8988T (cell line): Measurements from ENCODE around the gene GALNTL6.

Source experiments
- DNase-seq: peaks from one replicate; pipeline ENCODE4 v3.0.0; 2011

The GALNTL6 gene

DNA sequence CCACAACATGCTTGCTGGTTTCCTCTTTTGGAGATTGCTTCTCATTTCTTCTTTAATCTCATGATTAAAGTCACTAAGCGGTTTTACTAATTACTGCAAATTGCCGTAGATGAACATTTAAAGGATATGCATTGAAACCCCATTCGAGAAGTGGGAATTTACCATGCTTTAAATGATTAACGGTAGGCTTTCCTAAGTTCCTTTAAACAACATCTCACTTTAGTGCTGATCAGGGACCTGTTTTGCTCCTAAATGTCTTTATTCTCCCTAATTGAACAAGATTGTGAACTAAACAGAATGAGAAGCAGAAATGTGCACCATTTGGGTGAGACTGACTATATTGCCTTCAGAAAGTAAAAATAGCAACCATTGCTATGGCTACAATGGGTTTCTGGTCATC is 430.3 kb downstream of the GALNTL6 start:
- DNase-seq: no peak

DNA sequence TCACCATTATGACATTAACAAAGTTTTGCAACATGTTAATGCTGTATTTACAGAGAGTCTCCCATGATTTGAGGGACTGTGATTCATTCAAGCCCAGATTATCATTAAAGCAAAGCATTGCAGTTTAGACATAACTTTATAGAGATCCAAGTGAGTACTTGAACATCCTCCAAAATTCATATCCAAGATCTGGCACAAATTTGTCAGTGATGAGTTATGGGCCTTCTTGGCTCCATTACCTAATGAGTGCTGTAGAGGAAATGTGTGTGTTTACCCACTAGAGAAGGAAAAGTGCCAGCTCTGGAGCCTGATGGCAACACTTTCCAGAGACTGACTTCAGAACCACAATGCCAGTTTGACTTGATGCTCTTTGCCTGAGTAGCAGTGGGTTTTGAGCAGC is 432.3 kb downstream of the GALNTL6 start:
- no peak for DNase-seq

DNA sequence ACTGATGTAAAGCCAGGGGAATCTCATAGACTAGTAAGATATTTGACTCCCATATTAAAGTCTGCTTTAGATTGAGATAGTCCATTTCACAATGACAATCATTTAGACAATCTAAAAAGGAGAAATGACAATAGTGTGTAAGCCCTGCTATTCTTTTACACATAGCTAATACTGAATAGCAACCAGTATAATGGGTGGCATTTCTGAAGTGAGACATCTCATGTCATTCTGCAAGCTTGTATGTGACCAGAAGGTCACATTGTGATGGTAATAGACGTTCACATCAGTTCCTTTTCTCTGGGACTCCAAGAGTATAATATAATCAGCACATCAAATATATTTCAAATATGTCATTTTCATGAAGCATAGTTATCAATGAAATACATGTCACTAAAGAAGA is 440.2 kb downstream of the GALNTL6 start:
- no peak for DNase-seq

DNA sequence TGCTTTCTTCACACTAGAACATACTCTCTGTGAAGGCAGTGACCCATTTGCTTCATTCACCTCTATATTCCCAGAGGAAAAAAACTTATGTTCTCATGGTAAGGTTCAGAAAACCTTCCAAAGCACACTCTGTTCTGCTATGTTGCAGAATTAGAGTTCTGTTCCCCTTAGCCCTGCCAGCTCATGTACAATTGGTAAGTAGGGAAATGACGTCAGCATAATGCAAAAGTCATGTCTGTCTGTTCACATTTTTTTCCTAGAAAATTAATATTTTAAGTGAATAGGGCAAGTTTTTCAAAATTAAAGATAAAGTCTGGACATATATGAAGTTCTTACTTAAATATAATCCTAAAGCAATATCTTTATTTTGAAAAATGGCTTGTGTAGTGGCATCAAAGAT is 443.6 kb downstream of the GALNTL6 start:
- DNase-seq: no peak

DNA sequence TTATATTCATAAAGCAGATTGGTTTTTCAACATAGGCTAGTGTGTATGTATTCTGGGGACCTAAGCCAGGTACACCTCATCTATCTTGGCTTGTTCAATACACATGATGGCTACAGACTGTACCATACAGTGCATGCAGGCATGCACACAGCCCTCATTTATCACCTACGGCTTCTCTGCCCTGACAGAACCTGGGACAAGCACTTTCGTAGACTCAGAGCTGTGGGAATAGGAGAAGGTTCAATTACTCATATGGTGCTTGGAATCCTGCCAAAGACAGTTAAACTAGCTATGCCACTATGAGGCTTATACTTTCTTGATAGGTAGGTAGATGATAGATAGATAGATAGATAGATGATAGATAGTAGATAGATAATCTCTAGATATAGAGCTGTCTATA is 457.2 kb downstream of the GALNTL6 start:
- DNase-seq: no peak

DNA sequence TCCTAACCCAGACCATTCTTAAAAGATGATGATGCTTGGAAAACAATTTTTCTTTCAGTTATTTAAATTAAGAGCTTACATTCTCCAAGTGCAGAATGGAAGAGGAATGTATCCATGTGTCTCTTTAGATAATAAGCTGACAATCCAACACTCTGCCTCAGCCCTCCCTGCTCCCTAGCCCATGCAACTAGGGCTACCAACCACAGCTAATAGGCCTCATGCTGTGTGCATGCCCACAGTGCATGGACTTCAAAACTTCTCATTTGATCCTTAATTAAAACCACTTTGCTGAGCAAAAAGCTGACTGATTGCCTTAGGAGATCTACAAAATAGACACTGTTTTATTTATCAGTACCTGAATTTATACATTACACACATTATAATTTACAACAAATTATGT is 473.9 kb downstream of the GALNTL6 start:
- DNase-seq: no peak

DNA sequence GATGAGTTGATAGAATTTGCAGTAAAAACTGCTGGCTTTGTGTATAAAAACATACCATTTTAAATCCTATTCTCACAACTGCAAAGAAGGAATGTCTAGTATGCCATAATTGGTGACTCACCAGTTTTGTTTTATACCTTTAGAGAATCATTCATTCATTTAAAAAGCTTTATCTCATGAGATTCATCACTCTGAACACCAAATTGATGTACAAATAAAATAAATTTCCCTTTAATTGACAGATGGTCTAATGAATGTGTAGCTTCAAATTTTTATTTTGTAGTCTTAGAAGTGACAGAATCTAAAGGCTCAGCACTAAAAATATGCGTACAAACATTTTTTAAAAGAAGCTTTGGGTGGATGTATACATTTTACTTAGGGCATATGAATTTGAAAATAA is 492.5 kb downstream of the GALNTL6 start:
- DNase-seq: no peak

DNA sequence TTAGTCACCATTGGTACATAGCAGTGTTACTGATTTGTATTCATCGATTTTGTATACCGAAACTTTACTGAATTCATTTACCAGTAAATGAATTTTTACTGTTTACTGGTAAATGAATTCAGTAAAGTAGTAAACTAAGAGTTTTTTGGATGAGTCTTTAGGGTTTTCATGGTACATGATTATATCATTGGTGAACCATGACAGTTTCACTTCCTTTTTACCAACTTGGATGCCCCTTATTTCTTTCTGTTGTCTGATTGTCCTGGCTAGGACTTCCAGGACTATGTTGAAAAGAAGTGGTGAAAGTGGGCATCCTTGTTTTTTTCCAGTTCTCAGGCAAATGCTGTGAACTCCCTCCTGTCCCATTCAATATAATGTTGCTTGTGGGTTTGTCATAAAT is 494.9 kb downstream of the GALNTL6 start:
- DNase-seq: no peak

DNA sequence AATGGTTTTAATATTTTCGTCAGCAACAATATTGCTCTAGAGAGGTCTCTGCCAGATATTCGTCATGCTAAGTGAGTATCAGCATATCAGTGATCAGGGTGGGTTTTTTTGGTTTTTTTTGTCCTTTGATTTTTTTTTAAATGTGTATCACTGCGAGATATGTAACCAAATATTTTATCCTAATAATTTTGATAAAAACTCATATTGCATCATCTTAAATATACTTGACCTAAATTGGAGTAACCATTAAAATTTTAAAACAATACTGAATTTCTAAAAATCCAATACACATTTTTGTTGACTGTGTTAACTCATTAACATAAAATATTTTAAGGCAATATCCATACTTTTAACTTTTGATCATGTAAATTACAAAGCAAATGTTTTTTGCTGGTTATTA is 498.5 kb downstream of the GALNTL6 start:
- no peak for DNase-seq

DNA sequence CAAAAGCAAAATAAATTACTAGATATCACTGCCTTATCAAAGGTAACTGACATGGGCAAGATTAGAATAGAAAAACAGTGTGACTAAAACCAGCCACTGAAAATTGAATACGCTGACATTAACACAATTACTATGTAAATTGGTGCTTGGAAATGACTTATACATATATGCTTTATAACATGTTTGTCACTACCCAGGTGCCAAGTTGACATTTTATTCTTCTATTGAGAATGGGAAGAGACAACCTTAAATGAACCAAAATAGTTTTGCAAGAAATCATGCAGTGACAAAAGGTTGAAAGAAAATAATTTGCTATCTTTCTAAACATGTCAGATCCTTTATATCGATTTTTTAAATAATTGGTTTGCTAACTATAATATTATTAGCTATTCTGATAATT is 510.1 kb downstream of the GALNTL6 start:
- DNase-seq: no peak

DNA sequence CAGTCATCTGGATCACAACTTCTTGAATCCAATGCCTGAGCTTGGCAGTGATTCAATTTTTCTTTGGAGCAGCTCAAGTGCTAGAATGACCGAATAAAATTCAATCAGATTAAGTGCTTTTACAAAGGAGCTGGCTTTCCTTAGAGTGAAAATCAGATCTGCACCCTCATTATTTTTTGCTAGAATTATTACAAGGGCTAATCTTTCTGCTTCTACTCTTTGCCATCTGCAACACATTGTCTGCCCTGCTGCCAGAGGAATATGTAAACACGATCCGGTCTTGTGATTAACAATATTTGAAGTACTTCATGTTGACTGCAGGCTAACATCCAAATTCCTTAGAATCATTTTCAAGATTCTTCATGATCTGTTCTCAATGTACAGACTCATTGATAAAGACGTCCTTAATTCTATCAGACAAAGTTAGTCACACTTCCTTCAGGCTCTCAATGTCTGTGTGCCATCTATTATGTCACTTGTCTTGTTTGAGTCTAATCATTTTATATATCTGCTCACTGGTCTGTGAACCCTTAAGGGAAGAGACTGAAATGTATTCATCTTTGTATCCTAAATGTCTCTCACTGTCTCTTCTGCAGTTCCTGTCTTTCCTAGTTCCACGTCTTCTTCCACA is 531.2 kb downstream of the GALNTL6 start:
- no peak for DNase-seq

DNA sequence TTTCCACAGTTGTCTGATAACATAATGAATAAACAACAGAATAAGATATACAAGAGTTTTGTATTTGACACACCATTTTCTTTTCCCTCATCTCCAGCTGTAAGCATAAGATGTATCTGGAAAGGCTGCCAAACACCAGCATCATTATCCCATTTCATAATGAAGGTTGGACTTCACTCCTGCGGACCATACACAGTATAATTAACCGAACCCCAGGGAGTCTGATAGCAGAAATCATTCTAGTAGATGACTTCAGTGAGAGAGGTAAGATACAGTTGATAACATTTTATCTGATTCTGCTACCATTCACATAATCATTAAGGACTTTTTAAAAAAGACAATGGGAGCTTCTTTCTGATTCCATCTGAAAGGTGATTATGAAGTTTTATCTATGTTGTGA is 535.2 kb downstream of the GALNTL6 start:
- DNase-seq: no peak

DNA sequence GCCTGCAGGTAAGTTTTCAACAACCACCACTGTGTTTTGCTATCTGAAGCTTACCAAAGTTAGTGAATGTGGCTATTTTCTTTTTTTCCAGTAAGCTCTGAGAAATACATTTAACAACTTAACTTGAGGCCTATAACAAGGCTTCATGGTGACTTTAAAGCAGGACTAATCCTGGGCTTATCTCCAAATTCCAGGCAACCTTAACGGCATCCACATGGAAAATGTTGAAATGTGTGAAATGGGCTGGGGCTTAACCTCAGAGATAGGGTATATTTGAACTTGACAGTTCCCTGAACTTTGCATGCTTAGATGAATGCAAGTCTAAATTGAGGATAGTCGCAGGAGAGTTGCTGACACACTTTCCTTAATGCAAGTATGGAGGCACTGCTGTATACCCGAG is 539.2 kb downstream of the GALNTL6 start:
- no peak for DNase-seq

DNA sequence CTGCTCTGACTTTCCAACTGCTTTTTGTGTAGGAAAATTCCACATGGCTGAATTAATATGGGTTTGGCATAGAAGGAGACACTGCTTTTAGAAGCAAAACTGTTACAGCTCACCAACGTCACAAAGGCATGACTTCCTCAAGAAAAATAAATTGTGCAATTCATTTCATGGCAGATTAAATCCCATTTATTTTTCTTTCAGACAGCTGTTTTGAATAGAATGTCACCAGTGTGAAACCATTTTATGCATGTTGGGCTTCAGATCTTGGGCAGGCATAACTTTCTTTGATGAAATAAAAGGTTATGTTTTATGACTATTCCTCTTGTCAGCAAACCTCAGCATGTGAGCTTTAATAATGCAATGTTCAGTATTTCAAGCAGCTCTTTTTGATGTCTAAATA is 542.8 kb downstream of the GALNTL6 start:
- DNase-seq: no peak

DNA sequence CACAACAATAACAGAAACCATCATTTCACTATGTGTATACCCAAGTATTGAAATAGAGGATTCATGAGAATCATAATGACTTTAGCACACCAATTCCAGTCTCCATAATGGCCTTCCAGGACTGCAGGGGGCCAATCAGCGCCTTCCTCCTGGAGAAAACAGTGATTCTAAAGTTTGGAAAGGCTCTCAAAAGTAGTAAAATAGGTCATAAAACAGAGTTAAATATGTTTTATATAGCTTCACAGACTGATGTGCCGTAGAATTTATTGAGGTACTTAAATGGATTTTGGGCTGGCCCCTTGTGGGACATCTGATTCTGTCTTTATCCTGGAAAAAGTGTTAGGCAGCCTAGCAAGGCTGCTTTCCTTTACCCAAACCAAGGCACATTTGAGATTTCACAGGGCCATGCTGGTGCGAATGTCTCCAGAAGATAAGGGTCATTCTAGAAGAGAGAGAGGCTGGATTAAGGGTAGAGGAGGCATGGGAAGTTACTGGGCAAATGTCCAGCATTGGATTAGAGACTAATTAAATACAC is 543.9 kb downstream of the GALNTL6 start:
- no peak for DNase-seq

DNA sequence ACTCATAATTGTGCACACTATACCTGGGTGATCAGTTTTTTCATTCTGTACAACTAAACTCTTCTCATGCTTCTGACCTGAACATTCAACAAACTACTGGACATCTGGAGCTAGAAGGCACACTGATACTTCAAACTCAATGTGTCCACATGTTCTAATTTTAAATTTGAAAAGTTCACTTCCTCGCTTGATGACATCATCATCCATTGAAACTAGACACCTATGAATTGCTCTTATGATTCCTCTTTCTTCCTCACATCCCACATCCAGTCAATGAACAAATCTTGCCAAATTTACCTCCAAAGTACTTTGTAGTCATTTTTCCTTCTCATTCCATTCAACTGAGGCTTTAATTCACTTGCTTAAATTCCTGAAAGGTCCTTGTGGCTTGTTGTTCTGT is 549.4 kb downstream of the GALNTL6 start:
- no peak for DNase-seq

DNA sequence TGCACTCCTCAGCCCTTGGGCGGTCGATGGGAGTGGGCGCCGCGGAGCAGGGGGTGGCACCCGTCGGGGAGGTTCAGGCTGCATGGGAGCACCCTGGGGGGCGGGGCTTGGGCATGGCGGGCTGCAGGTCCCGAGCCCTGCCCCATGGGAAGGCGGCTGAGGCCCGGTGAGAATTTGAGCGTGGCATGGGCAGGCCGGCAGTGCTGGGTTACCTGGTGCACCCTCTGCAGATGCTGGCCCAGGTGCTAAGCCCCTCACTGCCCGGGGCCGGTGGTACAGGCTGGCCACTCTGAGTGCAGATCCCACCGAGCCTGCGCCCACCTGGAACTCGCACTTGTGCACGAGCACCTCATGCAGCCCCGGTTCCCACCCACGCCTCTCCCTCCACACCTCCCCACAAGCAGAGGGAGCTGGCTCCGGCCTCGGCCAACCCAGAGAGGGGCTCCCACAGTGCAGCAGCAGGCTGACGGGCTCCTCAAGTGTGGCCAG is 556.3 kb downstream of the GALNTL6 start:
- DNase-seq: no peak

DNA sequence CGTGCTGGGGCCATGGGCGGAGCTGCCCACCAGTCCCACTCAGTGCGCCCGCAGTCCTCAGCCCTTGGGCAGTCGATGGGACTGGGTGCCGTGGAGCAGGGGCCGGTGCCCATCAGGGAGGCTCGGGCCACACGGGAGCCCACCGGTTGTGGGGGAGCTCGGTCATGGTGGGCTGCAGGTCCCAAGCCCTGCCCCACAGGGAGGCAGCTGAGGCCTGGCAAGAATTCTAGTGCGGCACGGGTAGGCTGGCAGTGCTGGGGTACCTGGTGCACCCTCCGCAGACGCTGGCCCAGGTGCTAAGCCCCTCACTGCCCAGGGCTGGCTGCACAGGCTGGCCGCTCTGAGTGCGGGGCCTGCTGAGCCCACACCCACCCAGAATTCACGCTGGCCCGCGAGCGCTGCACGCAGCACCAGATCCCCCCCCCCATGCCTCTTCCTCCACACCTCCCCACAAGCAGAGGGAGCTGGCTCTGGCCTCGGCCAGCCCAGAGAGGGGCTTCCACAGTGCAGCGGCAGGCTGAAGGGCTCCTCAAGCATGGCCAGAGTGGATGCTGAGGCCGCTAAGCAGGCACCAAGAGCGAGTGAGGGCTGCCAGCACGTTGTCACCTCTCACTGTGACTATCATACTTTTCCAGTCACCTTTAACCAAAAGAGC is 564.4 kb downstream of the GALNTL6 start:
- no peak for DNase-seq

DNA sequence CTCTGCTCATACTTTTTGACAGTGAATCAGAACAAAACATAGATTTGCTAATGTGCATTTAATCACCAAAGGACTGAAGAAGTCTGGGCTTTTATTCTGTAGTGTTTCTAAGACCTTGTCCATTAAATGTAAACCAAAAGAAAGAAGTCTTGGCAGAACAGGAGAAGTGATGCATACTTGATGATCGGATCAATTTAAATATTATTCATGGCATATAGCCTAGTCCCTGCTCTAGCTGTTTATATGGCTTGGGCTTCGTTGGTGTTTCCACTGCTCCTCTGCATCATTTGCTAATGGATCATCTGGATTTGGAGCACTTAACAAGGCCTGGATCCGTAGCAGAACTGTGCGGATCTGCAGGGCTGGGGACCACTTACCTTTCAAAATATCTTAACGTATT is 566.6 kb downstream of the GALNTL6 start:
- no peak for DNase-seq

DNA sequence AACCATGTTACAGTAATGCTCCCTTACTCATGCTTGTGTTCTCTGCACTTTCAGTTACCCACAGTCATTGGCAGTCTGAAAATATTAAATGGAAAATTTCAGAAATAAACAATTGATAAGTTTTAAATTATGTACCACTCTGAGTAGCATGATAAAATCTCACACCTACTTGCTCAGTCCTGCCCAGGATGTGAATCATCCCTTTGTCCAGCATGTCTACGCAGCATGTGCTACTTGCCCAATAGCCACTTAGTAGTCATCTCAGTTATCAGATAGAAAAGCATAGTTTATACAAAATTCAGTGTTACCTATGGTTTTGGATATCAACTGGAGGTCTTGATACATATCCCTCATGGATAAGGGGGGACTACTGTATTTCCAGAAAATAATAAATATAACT is 577.1 kb downstream of the GALNTL6 start:
- DNase-seq: no peak

DNA sequence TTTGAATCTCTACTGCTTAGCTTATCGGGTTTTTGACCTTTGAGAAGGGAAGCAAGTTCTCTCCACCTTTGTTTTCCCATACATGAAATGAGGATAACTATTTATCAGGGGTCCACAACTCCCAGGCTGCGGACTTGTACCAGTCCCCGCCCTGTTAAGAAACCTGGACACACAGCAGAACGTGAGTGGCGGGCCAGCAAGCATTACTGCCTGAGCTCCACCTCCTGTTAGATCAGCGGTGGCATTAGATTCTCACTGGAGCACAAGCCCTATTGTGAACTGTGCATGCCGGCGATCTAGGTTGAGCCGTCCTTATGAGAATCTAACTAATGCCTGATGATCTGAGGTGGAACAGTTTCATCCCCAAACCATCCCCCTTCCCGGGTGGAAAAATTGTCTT is 579.5 kb downstream of the GALNTL6 start:
- DNase-seq: no peak

DNA sequence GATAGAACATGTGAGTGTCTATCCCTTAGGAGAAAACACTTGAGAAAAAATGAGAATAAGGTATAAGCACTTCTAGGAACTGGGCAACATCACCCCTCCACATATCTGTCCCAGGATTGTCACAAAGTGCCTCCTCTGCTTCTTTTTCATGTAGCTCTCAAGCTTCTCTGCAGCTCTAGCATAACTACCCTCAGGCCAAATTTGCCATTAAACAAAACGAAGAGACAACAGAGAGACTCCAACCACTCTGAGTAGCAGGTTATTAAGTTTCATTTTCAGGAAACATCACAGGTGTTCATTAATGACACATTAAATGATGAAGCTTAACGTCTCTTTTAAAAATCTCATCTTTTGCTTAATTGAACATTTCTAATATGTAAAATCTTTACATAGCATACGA is 580.0 kb downstream of the GALNTL6 start:
- no peak for DNase-seq

DNA sequence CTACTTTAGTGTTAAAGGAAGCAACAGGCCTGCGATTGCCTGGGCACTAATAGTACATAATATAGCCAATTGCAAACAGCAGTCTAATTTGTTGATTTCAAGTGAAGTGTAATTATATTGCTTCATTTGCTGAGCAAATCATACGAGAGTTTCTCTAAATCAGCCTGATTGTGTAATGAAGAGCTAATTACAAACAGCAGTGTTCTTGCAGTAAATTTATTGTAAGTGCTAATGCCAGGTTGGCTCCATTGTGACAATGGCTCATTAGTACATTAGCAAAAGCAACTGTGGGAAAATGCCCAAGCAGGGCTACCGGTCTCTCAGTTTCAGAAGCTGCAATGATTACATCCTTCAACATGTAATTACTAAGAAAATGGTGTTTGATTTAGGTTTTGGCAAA is 591.5 kb downstream of the GALNTL6 start:
- no peak for DNase-seq

DNA sequence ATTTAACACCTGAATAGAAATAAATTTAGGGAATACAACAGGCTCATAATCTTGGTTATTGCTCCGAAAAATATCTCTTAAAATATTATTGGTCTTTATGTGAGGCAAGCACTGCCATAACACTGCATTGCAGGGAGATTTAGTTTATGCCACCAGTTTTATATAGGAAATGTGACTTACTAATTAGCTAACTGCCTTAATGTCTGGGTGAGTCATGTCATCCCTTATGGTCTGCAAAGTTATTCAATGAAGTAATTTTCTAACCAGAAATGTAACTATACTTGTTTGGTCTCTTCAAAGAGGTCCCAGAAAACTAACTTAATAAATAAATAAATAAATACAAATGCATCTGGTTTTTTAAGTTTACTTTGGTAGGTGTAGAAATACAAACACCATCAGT is 597.2 kb downstream of the GALNTL6 start:
- DNase-seq: no peak

DNA sequence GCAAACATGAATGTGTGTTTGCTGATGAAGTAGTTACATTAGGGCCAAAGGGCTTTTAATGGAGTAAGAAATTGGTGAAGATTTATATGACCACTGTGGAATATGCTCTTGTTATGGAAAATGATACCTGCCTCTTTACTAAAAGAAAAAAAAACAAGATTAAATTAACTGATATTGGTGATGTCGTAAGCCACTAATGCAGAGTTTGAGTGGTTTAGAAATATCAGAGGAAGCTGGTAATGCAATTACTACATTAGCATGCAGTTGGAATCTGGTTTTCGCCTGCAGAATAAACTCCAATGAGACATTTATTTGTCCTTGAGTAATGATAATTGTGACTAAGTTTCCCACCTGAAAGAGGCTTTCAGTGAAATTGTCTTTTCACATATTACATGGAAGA is 597.9 kb downstream of the GALNTL6 start:
- no peak for DNase-seq
